NT2/D1 (cell line): ENCODE measurements around the gene SLC44A3.

Experiments
- DNase-seq: peaks from one replicate; pipeline ENCODE4 v3.0.0-alpha.2; 2011; ENCODE audit warnings: low read depth, low spot score
- H3K27me3 ChIP-seq: 2 replicates; pipeline ENCODE4 v1.6.0; 2011; ENCODE audit warnings: mild to moderate bottlenecking; ENCODE audit not compliant: insufficient read length, insufficient read depth
- H3K36me3 ChIP-seq: 2 replicates; pipeline ENCODE4 v1.6.1; 2011; ENCODE audit warnings: mild to moderate bottlenecking, low read length, mixed read lengths; ENCODE audit not compliant: insufficient read depth, insufficient read length
- H3K4me1 ChIP-seq: 2 replicates; pipeline ENCODE4 v1.5.1; 2011; ENCODE audit not compliant: insufficient read depth, insufficient read length
- H3K4me3 ChIP-seq: 2 replicates; pipeline ENCODE4 v1.5.1; 2011; ENCODE audit warnings: low read depth; ENCODE audit not compliant: insufficient read length
- H3K9ac ChIP-seq: 2 replicates; pipeline ENCODE4 v1.6.0; 2011; ENCODE audit warnings: low read depth; ENCODE audit not compliant: insufficient read length
- H3K9me3 ChIP-seq: 2 replicates; pipeline ENCODE4 v1.5.1; 2011; ENCODE audit warnings: mild to moderate bottlenecking, low read length; ENCODE audit not compliant: insufficient read depth
- SUZ12 ChIP-seq: IDR thresholded peaks from 2 replicates; pipeline ENCODE4 v1.6.1; 2011; ENCODE audit not compliant: insufficient read length, insufficient read depth; ENCODE audit errors: extremely low read depth
- YY1 ChIP-seq: IDR thresholded peaks from 2 replicates; pipeline ENCODE4 v1.6.1; 2011; ENCODE audit not compliant: insufficient read length, insufficient read depth
- ZNF274 ChIP-seq: IDR thresholded peaks from 2 replicates; pipeline ENCODE4 v1.6.1; 2011; ENCODE audit warnings: mild to moderate bottlenecking, low read depth, low read length

SLC44A3 gene

GRCh38 chr1:94808669-94809068 lies 11.5 kb upstream of the SLC44A3 start:
- Histone ChIP-seq H3K9ac (no peak overlapping the region), H3K4me3 (no peak overlapping the region), H3K4me1 (peaks cover 4% of the 10 kb centered on the region), H3K27me3 (no peaks in the 10 kb centered on the region), H3K9me3 (peaks cover 13% of the 10 kb centered on the region), H3K36me3 (no peaks in the 10 kb centered on the region)
- DNase-seq: no peak
- TF ChIP-seq ZNF274 (no peak), YY1 (no peak), SUZ12 (no peak)

DNA sequence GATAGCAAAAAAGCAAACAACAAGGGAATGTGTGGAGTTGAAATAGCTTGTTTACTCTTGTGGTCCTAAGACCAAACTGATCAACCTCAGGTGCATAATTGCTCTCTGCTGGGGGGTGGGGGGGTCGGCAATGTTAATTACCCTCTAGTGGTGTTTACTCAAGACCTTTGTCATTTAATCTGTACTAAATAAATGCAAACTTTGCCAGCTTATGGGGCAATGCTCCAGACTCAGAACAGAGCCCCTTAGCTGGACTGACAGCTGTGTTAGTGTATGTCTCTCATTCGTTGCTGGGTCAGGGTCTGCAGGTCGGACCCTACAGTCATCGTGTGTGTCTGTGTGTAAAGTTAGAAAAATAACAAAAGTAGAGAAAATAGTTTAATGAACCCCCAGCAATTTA lies 7.2 kb upstream of the SLC44A3 start:
- H3K27me3 ChIP-seq: no peaks in the 10 kb centered on the region
- H3K4me1 ChIP-seq: no peaks in the 10 kb centered on the region
- TF ChIP-seq ZNF274 (no peak), SUZ12 (no peak), YY1 (no peak)
- DNase-seq: no peak
- H3K4me3 ChIP-seq: no peak overlapping the region
- peaks cover 33% of the 10 kb centered on the region for H3K9me3 ChIP-seq
- no peaks in the 10 kb centered on the region for H3K36me3 ChIP-seq
- H3K9ac ChIP-seq: no peak overlapping the region

DNA sequence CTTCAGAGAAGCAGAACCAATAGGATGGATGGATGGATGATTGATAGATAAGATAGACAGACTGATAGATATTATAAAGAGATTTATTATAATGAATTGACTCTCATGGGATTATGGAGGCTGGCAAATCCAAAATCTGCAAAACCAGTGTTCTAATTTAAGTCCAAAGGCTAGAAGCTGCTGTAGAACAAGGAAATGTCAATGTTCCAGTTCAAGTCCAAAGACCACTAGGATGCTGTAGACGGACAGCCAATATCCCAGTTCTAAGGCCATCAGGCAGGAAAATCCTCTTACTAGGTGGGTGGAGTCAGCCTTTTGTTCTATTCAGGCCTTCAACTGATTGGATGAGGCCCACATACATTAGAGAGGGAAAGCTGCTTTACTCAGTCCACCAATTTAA lies 4.1 kb upstream of the SLC44A3 start:
- Histone ChIP-seq H3K36me3 (no peaks in the 10 kb centered on the region), H3K27me3 (peaks cover 5% of the 10 kb centered on the region), H3K4me3 (no peak overlapping the region), H3K9me3 (peaks cover 33% of the 10 kb centered on the region), H3K4me1 (peaks cover 3% of the 10 kb centered on the region), H3K9ac (no peak overlapping the region)
- TF ChIP-seq SUZ12 (no peak), ZNF274 (no peak), YY1 (no peak)
- DNase-seq: no peak

GRCh38 chr1:94817712-94818111 lies 2.4 kb upstream of the SLC44A3 start:
- Histone ChIP-seq H3K36me3 (no peaks in the 10 kb centered on the region), H3K4me3 (no peak overlapping the region), H3K9ac (no peak overlapping the region), H3K27me3 (peaks cover 12% of the 10 kb centered on the region), H3K4me1 (peaks cover 3% of the 10 kb centered on the region), H3K9me3 (peaks cover 30% of the 10 kb centered on the region)
- no peak for DNase-seq
- TF ChIP-seq ZNF274: no peak
- no peak for TF ChIP-seq SUZ12
- no peak for TF ChIP-seq YY1

DNA sequence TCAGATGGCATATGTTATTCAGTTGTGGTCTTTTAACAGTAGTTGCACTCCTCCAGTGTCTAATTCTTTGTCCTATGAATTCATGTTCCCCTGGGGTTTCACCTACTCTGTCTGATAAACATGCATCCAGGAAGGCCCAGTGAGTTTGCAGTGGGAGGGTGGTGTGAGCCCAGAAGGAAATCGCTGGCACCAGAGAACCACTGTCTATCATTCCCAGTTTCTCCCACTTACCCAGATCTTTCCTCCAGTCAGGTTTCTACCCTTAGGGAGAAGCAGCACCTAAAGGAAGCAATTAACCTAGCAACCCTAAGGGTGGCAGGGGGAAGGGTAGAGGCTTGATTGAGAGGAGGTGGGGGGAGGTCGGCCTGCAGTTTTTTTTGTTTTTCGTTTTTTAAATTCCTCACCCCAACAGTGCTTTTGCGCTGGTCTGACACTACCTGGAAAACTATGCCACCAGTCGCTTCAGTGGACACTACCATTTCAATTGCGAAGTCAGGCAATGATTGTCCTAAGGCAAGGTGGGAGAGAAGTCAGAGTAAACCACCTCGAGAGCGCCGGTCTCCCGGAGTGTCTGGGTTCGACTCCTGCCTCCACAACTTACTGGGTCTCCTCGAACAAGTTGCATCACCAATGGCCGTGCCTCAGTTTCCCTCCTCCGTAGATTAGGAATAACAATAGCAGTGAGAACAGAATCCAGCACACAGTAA lies 766 bp upstream of the SLC44A3 start:
- H3K4me3 ChIP-seq: peak overlapping the region; percentile 84
- H3K4me1 ChIP-seq: peaks cover 3% of the 10 kb centered on the region
- TF ChIP-seq YY1: no peak
- TF ChIP-seq ZNF274: no peak
- TF ChIP-seq SUZ12: no peak
- no peak for DNase-seq
- H3K9ac ChIP-seq: peak overlapping the region; percentile 90
- peaks cover 12% of the 10 kb centered on the region for H3K27me3 ChIP-seq
- no peaks in the 10 kb centered on the region for H3K36me3 ChIP-seq
- peaks cover 13% of the 10 kb centered on the region; the same call in 1 of the 2 replicates for H3K9me3 ChIP-seq

DNA sequence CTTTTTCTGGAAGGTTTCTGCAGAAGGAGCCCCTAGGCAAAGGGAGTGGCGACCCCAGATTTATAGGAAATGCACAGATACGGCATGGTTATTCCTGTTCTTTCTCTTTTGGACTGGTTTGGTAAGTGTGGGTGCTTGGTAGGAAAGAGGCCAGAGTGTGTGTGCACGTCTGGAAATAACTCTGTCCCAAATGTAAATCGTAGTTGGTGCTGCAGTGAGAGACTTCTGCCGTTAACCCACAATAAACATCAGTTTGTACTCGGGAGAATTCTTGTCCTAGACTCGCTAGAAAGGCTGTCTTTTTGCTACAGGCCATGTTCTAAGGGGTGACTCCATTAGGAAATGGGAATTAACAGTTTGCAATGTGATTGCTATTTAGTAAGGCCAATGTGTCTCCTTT lies 779 bp downstream of the SLC44A3 start:
- no peaks in the 10 kb centered on the region for H3K36me3 ChIP-seq
- no peak overlapping the region for H3K9ac ChIP-seq
- peaks cover 12% of the 10 kb centered on the region for H3K27me3 ChIP-seq
- no peak overlapping the region for H3K4me3 ChIP-seq
- 0 out of 2 replicates have a peak, but pooled peaks cover 2% of the 10 kb centered on the region for H3K9me3 ChIP-seq
- no peak for DNase-seq
- TF ChIP-seq SUZ12: no peak
- TF ChIP-seq ZNF274: no peak
- TF ChIP-seq YY1: no peak
- peaks cover 3% of the 10 kb centered on the region for H3K4me1 ChIP-seq

DNA sequence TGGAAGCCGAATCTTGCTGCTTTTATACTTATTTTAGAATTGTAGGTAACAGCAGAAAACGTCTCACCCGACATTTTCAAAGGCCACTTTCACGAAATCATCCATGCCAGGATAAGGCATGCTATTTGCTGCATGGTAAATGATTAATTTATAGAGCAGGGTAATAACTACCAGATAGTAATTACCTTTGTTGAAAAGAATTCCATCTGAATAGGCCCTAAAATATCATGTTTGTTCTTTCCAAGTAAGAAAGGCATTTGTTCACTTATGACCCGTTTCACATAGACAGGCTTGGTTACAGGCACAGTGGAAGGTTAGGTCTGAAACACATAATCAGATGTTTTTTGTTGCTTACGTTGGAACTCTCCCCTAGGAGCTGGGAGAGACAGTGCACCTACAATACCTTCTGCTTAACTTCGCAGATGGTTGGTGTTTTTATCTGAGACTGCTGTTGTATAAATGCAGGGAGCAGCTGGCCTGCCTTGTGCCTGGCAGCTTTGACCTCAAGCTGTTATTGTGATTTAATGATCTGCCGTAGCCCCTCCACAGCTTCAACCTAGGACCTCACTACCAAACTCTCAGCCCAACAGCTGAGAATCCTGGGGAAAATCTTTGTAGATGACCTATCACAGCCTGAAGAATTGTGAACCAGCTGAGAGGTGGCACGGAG lies 1.6 kb downstream of the SLC44A3 start:
- no peaks in the 10 kb centered on the region for H3K9me3 ChIP-seq
- peaks cover 3% of the 10 kb centered on the region for H3K4me1 ChIP-seq
- TF ChIP-seq YY1: no peak
- no peak for TF ChIP-seq ZNF274
- no peak for TF ChIP-seq SUZ12
- no peak for DNase-seq
- H3K36me3 ChIP-seq: no peaks in the 10 kb centered on the region
- H3K9ac ChIP-seq: no peak overlapping the region
- H3K27me3 ChIP-seq: peaks cover 12% of the 10 kb centered on the region
- no peak overlapping the region for H3K4me3 ChIP-seq
